GM12878 (cell line): ENCODE results near the gene CXCR6. TPM values are rescaled to one million over a fixed set of nuclear protein-coding genes. Genes with fewer than 3 reads are reported as not detected.
A peak's percentile ranks its signal among the peaks of the same experiment; 100 is the strongest.

ENCODE experiments used
- BCL11A ChIP-seq: IDR thresholded peaks from 2 replicates; pipeline ENCODE4 v1.6.1; 2011; ENCODE audit warnings: low read depth, low read length
- BHLHE40 ChIP-seq, 2 experiments: fragments of 450-650 bp in 1 of 2; IDR thresholded peaks; 2 replicates each; pipeline ENCODE4 v1.6.1; 2011 to 2017; ENCODE audit warnings: low read depth in 2 of 2, borderline replicate concordance in 1 of 2, improper control_type of control experiment in 1 of 2, low read length in 1 of 2, mild to moderate bottlenecking in 1 of 2
- BMI1 ChIP-seq: fragments of 450-650 bp; IDR thresholded peaks from 2 replicates; pipeline ENCODE4 v1.6.1; 2016; ENCODE audit warnings: mild to moderate bottlenecking, moderate library complexity, borderline replicate concordance
- BRCA1 ChIP-seq: IDR thresholded peaks from 2 replicates; pipeline ENCODE4 v1.6.1; 2011; ENCODE audit warnings: low read depth, low read length, improper control_type of control experiment
- CBX5 ChIP-seq: sonication (generic); IDR thresholded peaks from 2 replicates; pipeline ENCODE4 v1.6.1; 2016; ENCODE audit warnings: low read depth, moderate library complexity, mild to moderate bottlenecking, inconsistent platforms
- EED ChIP-seq: sonication (generic); IDR thresholded peaks from 2 replicates; pipeline ENCODE4 v1.6.1; 2016; ENCODE audit warnings: antibody characterized with exemption, low read depth
- EP300 ChIP-seq, 2 experiments: fragments of 150-350 bp in 1 of 2; IDR thresholded peaks; 2 replicates each; pipeline ENCODE4 v1.6.1; 2011 to 2012; ENCODE audit warnings: low read depth in 2 of 2, low read length in 2 of 2, borderline replicate concordance in 1 of 2, improper control_type of control experiment in 1 of 2, inconsistent platforms in 1 of 2; ENCODE audit not compliant: control insufficient read depth in 1 of 2
- FOS ChIP-seq: IDR thresholded peaks from 3 replicates; pipeline ENCODE4 v1.6.1; 2011; ENCODE audit warnings: borderline replicate concordance; ENCODE audit not compliant: insufficient read length; ENCODE audit errors: extremely low read depth
- HCFC1 ChIP-seq: fragments of 150-350 bp; IDR thresholded peaks from 2 replicates; pipeline ENCODE4 v1.6.1; 2014; ENCODE audit warnings: low read length
- LARP7 ChIP-seq: fragments of 450-650 bp; IDR thresholded peaks from 2 replicates; pipeline ENCODE4 v1.6.1; 2017; ENCODE audit warnings: mild to moderate bottlenecking
- MXI1 ChIP-seq: fragments of 150-350 bp; IDR thresholded peaks from 2 replicates; pipeline ENCODE4 v1.6.1; 2011; ENCODE audit warnings: low read depth, mild to moderate bottlenecking, inconsistent platforms, low read length, improper control_type of control experiment
- NFXL1 ChIP-seq: fragments of 450-650 bp; IDR thresholded peaks from 2 replicates; pipeline ENCODE4 v1.6.1; 2017; ENCODE audit warnings: antibody characterized with exemption, mild to moderate bottlenecking, borderline replicate concordance
- POLR2AphosphoS2 ChIP-seq: IDR thresholded peaks from 2 replicates; pipeline ENCODE4 v1.6.1; 2011; ENCODE audit warnings: low read depth, mild to moderate bottlenecking, low read length, improper control_type of control experiment, moderate library complexity
- RCOR1 ChIP-seq: conservative IDR thresholded peaks from 2 replicates; pipeline ENCODE4 v1.6.1; 2012; ENCODE audit warnings: low read depth, low read length, improper control_type of control experiment
- RELA ChIP-seq: fragments of 450-650 bp; IDR thresholded peaks from 2 replicates; pipeline ENCODE4 v1.8.0; 2014; ENCODE audit warnings: borderline replicate concordance; ENCODE audit not compliant: partially characterized antibody
- SIN3A ChIP-seq: IDR thresholded peaks from 2 replicates; pipeline ENCODE4 v1.6.1; 2012; ENCODE audit warnings: low read depth, low read length, improper control_type of control experiment
- SMARCA5 ChIP-seq: fragments of 450-650 bp; IDR thresholded peaks from 2 replicates; pipeline ENCODE4 v1.6.1; 2017; ENCODE audit warnings: mild to moderate bottlenecking
- YBX1 ChIP-seq: fragments of 450-650 bp; IDR thresholded peaks from 2 replicates; pipeline ENCODE4 v1.6.1; 2016; ENCODE audit warnings: antibody characterized with exemption
- ZNF217 ChIP-seq: fragments of 450-650 bp; IDR thresholded peaks from 2 replicates; pipeline ENCODE4 v1.6.1; 2017; ENCODE audit warnings: antibody characterized with exemption, mild to moderate bottlenecking
- ZNF24 ChIP-seq: fragments of 450-650 bp; IDR thresholded peaks from 2 replicates; pipeline ENCODE4 v1.6.1; 2017; ENCODE audit warnings: antibody characterized with exemption, mild to moderate bottlenecking
- ZSCAN29 ChIP-seq: fragments of 450-650 bp; IDR thresholded peaks from 2 replicates; pipeline ENCODE4 v1.6.1; 2017; ENCODE audit warnings: mild to moderate bottlenecking, moderate library complexity
- polyA plus RNA-seq, 11 experiments: library from polyadenylated mRNA; depleted of rRNA in 4 of 11; unstranded in 6 of 11; stranded (reverse) in 5 of 11; fragments of >200 nt; fragmentation: Nextera tagmentation in 4 of 11; fragmentation: Illumina TruSeq in 1 of 11; extraction: Ambion mirVana in 4 of 11; extraction: Trizol in 1 of 11; gene quantifications; 1 replicate in 1 of 11; 2 replicates in 10 of 11; pipeline versions ENCODE4 v1.2.1 to v1.2.3, GENCODE V29; 2011 to 2016; ENCODE audit warnings: inconsistent platforms in 2 of 11, missing spikeins in 2 of 11, low read depth in 1 of 11
- total RNA-seq, 4 experiments: library from RNA; depleted of rRNA in 3 of 4; stranded (reverse); fragments of >200 nt in 3 of 4; fragmentation: Illumina TruSeq in 1 of 4; extraction: Trizol in 1 of 4; gene quantifications; 2 replicates each; pipeline versions ENCODE4 v1.2.1 to v1.2.3, GENCODE V29; 2013 to 2021
- TF ChIP-seq, protein P1 (sequence below): fragments of 450-650 bp; IDR thresholded peaks from 2 replicates; pipeline ENCODE4 v1.6.1; 2017; ENCODE audit warnings: antibody characterized with exemption, mild to moderate bottlenecking, moderate library complexity
- TF ChIP-seq, protein P2 (sequence below): IDR thresholded peaks from 2 replicates; pipeline ENCODE4 v1.6.1; 2011; ENCODE audit warnings: mild to moderate bottlenecking, low read depth, low read length, moderate library complexity; ENCODE audit not compliant: insufficient replicate concordance
- TF ChIP-seq, protein P3 (sequence below): fragments of 450-650 bp; IDR thresholded peaks from 2 replicates; pipeline ENCODE4 v1.6.1; 2016; ENCODE audit warnings: mild to moderate bottlenecking
- TF ChIP-seq, protein P4 (sequence below): IDR thresholded peaks from 2 replicates; pipeline ENCODE4 v1.6.1; 2012; ENCODE audit warnings: low read depth, low read length, improper control_type of control experiment
- TF ChIP-seq, protein P5 (sequence below): IDR thresholded peaks from 2 replicates; pipeline ENCODE4 v1.6.1; 2011; ENCODE audit warnings: low read depth, mild to moderate bottlenecking, low read length, moderate library complexity, borderline replicate concordance; ENCODE audit errors: extremely low read depth

The CXCR6 gene
- total and polyA plus RNA-seq, 10 of the 15 experiments (the other 5 are each of a cell fraction or from before 2014, with no cell fraction given), result 0.04 to 0.20 (median 0.12) TPM; not detected in 5

DNA sequence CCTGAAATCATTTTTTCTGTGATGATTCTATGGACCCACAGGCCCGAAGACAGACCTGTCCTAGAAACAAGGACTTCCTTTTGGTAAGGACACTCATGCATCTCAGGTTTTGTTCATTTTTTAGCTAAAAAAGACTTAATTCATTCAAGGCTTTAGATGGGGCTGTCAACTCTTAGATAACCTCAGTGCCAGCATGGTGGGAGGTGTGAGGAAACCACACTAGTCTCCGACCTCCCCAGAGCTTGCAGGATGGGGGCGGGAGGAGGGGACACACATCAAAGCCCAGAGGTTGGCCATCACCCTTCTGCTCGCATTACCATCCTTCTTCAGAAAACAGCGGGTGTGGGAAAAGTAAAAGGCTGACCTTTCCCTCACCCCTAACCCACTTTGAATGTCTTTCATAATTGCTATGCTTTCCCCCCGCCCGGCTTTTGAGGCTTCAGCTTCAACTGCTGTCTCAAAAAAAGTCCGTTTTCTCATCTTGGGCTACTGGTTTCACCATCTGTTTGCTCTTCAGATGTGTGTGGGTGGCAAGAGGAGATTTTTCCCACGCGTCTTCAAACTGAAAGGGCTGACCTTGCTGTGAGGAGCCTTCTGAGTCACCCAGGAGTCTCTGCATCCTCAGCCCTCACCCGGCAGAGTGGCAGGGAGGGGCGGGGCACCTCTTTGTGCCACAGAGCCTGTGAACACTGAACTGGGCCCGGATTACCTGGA lies 27.6 kb upstream of the CXCR6 start (continued):
- TF ChIP-seq, protein P1, sequence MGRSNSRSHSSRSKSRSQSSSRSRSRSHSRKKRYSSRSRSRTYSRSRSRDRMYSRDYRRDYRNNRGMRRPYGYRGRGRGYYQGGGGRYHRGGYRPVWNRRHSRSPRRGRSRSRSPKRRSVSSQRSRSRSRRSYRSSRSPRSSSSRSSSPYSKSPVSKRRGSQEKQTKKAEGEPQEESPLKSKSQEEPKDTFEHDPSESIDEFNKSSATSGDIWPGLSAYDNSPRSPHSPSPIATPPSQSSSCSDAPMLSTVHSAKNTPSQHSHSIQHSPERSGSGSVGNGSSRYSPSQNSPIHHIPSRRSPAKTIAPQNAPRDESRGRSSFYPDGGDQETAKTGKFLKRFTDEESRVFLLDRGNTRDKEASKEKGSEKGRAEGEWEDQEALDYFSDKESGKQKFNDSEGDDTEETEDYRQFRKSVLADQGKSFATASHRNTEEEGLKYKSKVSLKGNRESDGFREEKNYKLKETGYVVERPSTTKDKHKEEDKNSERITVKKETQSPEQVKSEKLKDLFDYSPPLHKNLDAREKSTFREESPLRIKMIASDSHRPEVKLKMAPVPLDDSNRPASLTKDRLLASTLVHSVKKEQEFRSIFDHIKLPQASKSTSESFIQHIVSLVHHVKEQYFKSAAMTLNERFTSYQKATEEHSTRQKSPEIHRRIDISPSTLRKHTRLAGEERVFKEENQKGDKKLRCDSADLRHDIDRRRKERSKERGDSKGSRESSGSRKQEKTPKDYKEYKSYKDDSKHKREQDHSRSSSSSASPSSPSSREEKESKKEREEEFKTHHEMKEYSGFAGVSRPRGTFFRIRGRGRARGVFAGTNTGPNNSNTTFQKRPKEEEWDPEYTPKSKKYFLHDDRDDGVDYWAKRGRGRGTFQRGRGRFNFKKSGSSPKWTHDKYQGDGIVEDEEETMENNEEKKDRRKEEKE, result no peak
- TF ChIP-seq, protein P2, sequence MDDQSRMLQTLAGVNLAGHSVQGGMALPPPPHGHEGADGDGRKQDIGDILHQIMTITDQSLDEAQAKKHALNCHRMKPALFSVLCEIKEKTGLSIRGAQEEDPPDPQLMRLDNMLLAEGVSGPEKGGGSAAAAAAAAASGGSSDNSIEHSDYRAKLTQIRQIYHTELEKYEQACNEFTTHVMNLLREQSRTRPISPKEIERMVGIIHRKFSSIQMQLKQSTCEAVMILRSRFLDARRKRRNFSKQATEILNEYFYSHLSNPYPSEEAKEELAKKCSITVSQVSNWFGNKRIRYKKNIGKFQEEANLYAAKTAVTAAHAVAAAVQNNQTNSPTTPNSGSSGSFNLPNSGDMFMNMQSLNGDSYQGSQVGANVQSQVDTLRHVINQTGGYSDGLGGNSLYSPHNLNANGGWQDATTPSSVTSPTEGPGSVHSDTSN, result peak; percentile 7
- TF ChIP-seq, protein P3, sequence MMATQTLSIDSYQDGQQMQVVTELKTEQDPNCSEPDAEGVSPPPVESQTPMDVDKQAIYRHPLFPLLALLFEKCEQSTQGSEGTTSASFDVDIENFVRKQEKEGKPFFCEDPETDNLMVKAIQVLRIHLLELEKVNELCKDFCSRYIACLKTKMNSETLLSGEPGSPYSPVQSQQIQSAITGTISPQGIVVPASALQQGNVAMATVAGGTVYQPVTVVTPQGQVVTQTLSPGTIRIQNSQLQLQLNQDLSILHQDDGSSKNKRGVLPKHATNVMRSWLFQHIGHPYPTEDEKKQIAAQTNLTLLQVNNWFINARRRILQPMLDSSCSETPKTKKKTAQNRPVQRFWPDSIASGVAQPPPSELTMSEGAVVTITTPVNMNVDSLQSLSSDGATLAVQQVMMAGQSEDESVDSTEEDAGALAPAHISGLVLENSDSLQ, result peak; percentile 88
- no peak for TF ChIP-seq FOS
- TF ChIP-seq RELA, result no peak
- TF ChIP-seq EED, result peak; percentile 88
- TF ChIP-seq YBX1, result no peak
- 0 out of 2 replicates have a peak, but pooled peaks have one; percentile 95 for TF ChIP-seq CBX5
- TF ChIP-seq POLR2AphosphoS2, result no peak
- TF ChIP-seq, protein P4, sequence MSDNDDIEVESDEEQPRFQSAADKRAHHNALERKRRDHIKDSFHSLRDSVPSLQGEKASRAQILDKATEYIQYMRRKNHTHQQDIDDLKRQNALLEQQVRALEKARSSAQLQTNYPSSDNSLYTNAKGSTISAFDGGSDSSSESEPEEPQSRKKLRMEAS, result peak; percentile 8; the same call in 1 of the 2 replicates
- TF ChIP-seq, protein P5, sequence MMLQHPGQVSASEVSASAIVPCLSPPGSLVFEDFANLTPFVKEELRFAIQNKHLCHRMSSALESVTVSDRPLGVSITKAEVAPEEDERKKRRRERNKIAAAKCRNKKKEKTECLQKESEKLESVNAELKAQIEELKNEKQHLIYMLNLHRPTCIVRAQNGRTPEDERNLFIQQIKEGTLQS, result no peak
- TF ChIP-seq BCL11A, result peak; percentile 89
- peak; percentile 68 to 77 for TF ChIP-seq BHLHE40 (IDR thresholded peaks at IDR 0.05; ENCODE audit: borderline replicate concordance in 1 of 2, low read depth in 2 of 2, low read length in 1 of 2)
- no peak for TF ChIP-seq NFXL1
- peak; percentile 83 to 87 for TF ChIP-seq EP300 (IDR thresholded peaks at IDR 0.05; ENCODE audit: borderline replicate concordance in 1 of 2, control insufficient read depth in 1 of 2, low read depth in 2 of 2, low read length in 2 of 2)
- TF ChIP-seq ZNF24, result no peak
- no peak for TF ChIP-seq ZSCAN29
- peak; percentile 19; the same call in 1 of the 2 replicates for TF ChIP-seq LARP7
- TF ChIP-seq SIN3A, result no peak
- no peak for TF ChIP-seq BRCA1
- 0 out of 2 replicates have a peak, but pooled peaks have one; percentile 62 for TF ChIP-seq RCOR1
- TF ChIP-seq ZNF217, result no peak
- peak; percentile 30; the same call in 1 of the 2 replicates for TF ChIP-seq SMARCA5
- no peak for TF ChIP-seq MXI1
- TF ChIP-seq BMI1, result peak; percentile 29; the same call in 1 of the 2 replicates
- no peak for TF ChIP-seq HCFC1
